ENCODE data around the gene ACO1.

The ACO1 gene

DNA sequence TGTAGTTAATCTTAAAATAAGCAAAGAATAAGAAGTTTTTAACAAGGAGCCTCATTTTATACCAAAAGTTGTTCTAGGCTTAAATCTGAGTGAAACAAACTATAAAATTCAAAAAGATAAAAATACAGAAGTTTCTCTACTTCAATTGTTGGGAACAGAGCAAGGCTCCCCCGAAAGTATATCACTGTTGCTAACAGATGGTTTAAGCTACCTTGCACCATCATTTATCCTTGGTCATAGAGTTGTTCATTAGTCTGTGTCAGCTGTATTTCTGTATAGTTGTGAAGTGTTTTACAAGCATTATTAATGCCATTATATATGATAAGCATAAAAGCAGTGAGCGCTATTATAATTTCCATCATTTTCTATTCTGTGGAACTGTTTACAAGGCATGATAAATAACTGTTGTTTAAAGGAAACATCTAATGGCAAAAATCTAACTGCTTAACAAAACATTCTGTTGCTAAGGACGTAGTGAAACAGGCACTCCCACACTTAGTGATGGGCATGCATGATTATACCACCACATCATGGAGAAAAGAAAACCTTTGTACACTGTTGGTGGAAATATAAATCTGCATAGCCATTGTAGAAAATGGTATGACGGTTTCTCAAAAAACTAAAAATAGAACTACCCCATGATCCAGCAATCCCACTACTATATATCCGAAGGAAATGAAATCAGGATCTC, 23.3 kb upstream of the ACO1 start:
- Histone ChIP-seq H3K4me3 (no peak overlapping the region), H3K27me3 (ENCODE audit: low read depth) (no peaks in the 10 kb centered on the region), H3K9me3 (no peaks in the 10 kb centered on the region), H3K36me3 (replicated peaks) (no peaks in the 10 kb centered on the region), H3K4me1 (no peaks in the 10 kb centered on the region)
- in situ Hi-C loops (cut with MboI; ENCODE audit: low sequenced_read_pairs) = no loop called here
- no peak for DNase-seq (ENCODE audit: low spot score in 2 of 2)

DNA sequence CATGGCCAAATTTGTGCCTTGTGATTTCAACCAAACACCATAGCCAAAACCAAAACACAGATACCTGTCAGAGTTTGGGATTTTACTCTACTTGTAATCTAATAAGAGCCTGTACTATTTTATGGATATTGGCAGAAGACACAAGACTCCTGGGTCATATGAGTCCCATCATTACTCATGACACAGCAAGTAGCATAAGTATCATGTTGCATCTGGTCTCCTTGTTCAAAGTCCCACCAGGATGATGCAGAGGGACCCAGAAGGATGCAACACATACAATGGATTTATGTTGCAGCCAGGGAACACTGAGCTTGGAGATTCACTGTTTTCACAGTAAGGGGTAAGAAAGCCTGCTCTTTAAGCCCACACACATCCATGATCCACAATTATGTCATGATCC, 13.2 kb upstream of the ACO1 start:
- H3K9me3 ChIP-seq = no peaks in the 10 kb centered on the region; the same call in 1 of the 2 replicates
- no peak for DNase-seq (ENCODE audit: low spot score in 2 of 2)
- no peaks in the 10 kb centered on the region for H3K4me1 ChIP-seq
- no peaks in the 10 kb centered on the region for H3K27me3 ChIP-seq (ENCODE audit: low read depth)
- H3K4me3 ChIP-seq = no peak overlapping the region
- in situ Hi-C loops (cut with MboI; ENCODE audit: low sequenced_read_pairs) = no loop called here
- no peaks in the 10 kb centered on the region for H3K36me3 ChIP-seq (replicated peaks)

DNA sequence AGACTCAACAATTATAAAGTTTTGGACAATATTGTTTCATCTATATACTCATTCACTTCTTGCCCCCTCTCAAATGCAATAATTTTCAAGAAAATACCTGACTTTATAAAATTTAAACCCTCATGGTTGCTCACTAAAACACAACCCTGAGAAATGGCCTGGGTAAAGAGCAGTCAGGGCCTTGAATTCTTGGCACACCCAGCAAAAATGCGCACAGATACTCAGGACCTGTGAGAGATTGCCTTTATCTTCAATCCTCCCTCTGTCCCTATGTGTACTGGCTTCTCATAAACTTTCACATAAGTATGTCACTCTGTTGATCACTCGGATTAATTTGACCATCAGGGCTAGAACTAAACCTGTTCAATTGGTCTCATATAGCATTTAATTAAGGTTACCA, 12.8 kb upstream of the ACO1 start:
- H3K4me1 ChIP-seq = no peaks in the 10 kb centered on the region
- H3K9me3 ChIP-seq = no peaks in the 10 kb centered on the region; the same call in 1 of the 2 replicates
- no peak overlapping the region for H3K4me3 ChIP-seq
- no peaks in the 10 kb centered on the region for H3K36me3 ChIP-seq (replicated peaks)
- DNase-seq (ENCODE audit: low spot score in 2 of 2) = no peak
- no peaks in the 10 kb centered on the region for H3K27me3 ChIP-seq (ENCODE audit: low read depth)
- in situ Hi-C loops (cut with MboI; ENCODE audit: low sequenced_read_pairs) = no loop called here

DNA sequence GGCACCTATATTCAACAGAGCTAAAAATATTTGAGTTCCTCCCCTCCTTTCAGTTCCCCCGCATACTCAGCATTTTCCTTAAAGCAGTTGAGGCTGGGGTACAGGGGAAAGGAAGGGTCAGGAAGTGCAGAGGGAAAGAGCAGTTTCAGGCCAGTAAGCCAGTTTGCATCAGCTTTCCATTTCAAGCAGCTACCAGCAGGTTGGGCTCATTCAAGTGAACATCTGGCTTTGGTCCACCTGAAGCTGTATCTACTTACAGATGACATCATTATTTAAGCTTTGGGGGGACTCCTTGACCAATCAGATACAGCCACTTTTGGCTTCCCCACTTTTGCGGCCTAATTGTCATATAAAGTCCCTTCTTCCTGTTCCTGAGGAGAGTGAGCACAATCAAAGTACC, 8.2 kb upstream of the ACO1 start:
- DNase-seq (ENCODE audit: low spot score in 2 of 2) = no peak
- no peaks in the 10 kb centered on the region for H3K36me3 ChIP-seq (replicated peaks)
- in situ Hi-C loops (cut with MboI; ENCODE audit: low sequenced_read_pairs) = no loop called here

DNA sequence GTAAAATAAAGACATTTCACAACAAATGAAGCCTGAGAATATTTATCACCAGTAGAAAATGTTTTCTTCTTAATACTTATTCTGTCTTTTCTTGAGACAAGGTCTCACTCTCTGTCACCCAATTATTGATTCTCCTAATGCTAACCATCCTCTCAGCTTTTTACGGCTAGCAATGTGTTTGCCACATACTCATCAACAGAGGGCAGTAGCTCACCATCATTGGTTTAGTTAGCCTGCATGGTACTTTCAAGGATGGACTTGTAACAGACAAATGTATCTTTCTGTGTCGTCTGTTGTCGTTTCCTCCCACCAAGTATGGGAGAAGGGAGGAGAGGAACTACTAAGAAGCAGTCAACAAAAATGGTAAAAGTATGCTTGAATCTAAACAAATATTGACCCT, 5.9 kb upstream of the ACO1 start:
- Histone ChIP-seq H3K36me3 (replicated peaks) (no peaks in the 10 kb centered on the region), H3K4me3 (no peak overlapping the region), H3K4me1 (no peaks in the 10 kb centered on the region), H3K27me3 (ENCODE audit: low read depth) (peaks cover 17% of the 10 kb centered on the region), H3K9me3 (no peaks in the 10 kb centered on the region)
- in situ Hi-C loops (cut with MboI; ENCODE audit: low sequenced_read_pairs) = no loop called here
- DNase-seq (ENCODE audit: low spot score in 2 of 2) = peak; percentile 56 to 81

More for the DNA sequence above, 8.2 kb upstream of the ACO1 start:
- H3K9me3 ChIP-seq = no peaks in the 10 kb centered on the region
- peaks cover under 1% of the 10 kb centered on the region for H3K27me3 ChIP-seq (ENCODE audit: low read depth)
- no peaks in the 10 kb centered on the region for H3K4me1 ChIP-seq
- H3K4me3 ChIP-seq = no peak overlapping the region

DNA sequence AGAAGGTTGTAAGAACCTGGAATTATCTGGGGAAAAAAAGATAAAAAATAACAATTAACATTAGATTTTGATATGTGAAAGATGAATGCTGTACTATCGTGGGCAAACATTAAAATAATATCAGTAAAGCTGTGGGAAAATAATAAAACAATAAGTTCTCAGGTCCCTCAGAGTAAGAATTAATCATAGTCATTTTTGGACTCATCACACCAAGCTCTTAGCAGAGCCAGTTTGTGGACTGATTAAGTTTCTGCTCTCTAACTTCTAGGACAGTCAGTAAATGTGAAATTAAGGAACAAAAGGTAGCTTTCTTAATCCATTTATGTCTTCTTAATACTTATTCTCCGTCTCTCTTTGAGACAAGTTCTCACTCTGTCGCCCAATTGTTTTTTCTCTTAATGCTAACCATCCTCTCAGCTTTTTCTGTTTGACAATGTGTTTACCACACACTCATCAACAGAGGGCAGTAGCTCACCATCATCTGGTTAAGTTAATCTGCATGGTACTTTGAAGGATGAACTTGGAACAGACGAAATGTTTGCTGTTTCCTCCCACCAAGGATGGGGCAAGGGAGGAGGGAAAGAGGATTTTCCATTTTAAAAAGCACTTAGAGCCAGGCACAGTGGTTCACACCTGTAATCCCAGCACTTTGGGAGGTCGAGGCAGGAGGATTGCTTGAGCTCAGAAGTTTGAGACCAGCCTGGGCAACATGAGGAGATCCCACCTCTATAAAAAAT, 5.3 kb upstream of the ACO1 start:
- peak; percentile 66 to 77 for DNase-seq (ENCODE audit: low spot score in 2 of 2)
- no peaks in the 10 kb centered on the region for H3K9me3 ChIP-seq
- no peaks in the 10 kb centered on the region for H3K36me3 ChIP-seq (replicated peaks)
- no peak overlapping the region for H3K4me3 ChIP-seq
- peaks cover 3% of the 10 kb centered on the region; the same call in 1 of the 2 replicates for H3K4me1 ChIP-seq
- peaks cover 17% of the 10 kb centered on the region for H3K27me3 ChIP-seq (ENCODE audit: low read depth)
- in situ Hi-C loops (cut with MboI; ENCODE audit: low sequenced_read_pairs) = no loop called here

DNA sequence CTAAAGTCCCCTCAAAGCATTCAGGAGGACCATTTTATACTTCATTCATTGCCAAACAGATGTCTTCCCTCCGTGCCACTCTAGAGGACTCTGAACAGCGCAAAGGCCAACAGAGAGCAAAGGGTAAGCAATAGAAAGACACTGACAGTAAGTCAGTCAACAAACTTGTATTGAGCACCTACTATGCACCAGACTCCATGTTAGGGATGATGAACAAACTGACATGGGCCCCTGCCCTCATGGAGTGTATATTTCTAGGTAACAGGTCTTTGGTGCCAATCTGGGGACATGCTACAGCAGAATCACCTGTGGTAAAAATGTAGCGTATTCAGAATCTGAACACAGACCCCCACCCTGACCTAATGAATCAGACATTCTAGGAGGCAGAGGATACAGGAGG, 3.5 kb upstream of the ACO1 start:
- Histone ChIP-seq H3K4me3 (no peak overlapping the region), H3K27me3 (ENCODE audit: low read depth) (peaks cover 17% of the 10 kb centered on the region), H3K4me1 (peaks cover 9% of the 10 kb centered on the region), H3K9me3 (no peaks in the 10 kb centered on the region), H3K36me3 (replicated peaks) (no peaks in the 10 kb centered on the region)
- no peak for DNase-seq (ENCODE audit: low spot score in 2 of 2)
- in situ Hi-C loops (cut with MboI; ENCODE audit: low sequenced_read_pairs) = loop anchor here (5.0 kb wide), 2 partner anchors 191 to 591 kb away; partner anchors contain the start of gene NDUFB6

DNA sequence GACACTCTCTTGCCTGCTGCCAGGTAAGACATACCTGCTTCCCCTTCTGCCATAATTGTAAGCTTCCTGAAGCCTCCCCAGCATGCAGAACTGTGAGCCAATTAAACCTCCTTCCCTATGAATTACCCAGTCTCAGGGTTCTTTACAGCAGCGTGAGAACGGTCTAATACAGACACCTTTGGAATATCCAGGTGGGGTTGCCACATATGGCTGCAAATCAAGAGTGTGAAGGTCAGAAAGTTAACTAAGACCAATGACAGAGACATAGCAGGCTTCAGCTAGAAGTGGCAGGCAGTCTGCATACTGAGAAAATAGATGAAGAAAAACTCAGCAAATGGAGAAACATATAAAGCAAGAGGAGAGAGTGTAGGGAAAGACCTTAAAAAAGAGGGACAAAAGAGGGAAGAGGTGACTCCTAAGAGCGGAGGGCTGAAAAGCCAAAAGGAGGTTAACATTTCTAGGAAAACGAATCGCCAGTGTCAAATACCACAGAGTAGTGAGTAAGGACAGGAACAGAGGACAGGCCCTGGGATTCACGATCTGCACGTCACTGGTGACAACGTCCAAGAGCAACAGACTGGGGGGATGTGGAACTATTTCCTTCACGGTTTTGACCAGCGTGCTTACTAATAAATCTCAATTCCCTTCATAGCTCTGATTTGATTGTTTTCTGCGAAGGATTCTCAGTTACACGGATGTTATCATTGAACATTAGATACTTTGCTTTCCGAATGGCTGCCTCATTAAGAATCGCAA, 1.7 kb upstream of the ACO1 start:
- in situ Hi-C loops (cut with MboI; ENCODE audit: low sequenced_read_pairs) = loop anchor here (5.0 kb wide), 2 partner anchors 190 to 590 kb away; partner anchors contain the start of gene NDUFB6
- Histone ChIP-seq H3K4me1 (peaks cover 11% of the 10 kb centered on the region), H3K27me3 (ENCODE audit: low read depth) (peaks cover 17% of the 10 kb centered on the region), H3K4me3 (no peak overlapping the region), H3K9me3 (no peaks in the 10 kb centered on the region), H3K36me3 (replicated peaks) (no peaks in the 10 kb centered on the region)
- DNase-seq (ENCODE audit: low spot score in 2 of 2) = no peak

DNA sequence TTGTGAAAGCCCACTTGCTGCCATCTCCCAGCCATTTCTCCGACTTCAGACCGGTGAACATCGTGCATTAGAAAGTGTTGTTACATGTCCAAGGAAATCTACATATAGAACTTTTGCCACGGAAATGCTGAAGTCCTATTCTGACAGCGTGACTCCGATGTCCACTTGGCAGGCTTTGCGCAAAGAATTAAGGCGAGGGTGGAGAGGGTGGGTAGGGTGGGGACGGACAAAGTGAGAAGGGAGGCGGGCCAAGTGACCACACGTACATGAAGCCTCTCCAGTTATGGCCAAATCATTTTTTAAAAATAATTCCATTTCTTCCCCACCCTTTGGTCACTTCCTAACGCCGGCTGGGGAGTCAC, 460 bp upstream of the ACO1 start:
- in situ Hi-C loops (cut with MboI; ENCODE audit: low sequenced_read_pairs) = loop anchor here (5.0 kb wide), 2 partner anchors 188 to 588 kb away; partner anchors contain the start of gene NDUFB6
- Histone ChIP-seq H3K36me3 (replicated peaks) (peaks cover 4% of the 10 kb centered on the region; the same call in 1 of the 2 replicates), H3K9me3 (no peaks in the 10 kb centered on the region), H3K27me3 (ENCODE audit: low read depth) (peaks cover 17% of the 10 kb centered on the region), H3K4me3 (peak overlapping the region; percentile 91), H3K4me1 (peaks cover 13% of the 10 kb centered on the region)
- DNase-seq (ENCODE audit: low spot score in 2 of 2) = no peak

DNA sequence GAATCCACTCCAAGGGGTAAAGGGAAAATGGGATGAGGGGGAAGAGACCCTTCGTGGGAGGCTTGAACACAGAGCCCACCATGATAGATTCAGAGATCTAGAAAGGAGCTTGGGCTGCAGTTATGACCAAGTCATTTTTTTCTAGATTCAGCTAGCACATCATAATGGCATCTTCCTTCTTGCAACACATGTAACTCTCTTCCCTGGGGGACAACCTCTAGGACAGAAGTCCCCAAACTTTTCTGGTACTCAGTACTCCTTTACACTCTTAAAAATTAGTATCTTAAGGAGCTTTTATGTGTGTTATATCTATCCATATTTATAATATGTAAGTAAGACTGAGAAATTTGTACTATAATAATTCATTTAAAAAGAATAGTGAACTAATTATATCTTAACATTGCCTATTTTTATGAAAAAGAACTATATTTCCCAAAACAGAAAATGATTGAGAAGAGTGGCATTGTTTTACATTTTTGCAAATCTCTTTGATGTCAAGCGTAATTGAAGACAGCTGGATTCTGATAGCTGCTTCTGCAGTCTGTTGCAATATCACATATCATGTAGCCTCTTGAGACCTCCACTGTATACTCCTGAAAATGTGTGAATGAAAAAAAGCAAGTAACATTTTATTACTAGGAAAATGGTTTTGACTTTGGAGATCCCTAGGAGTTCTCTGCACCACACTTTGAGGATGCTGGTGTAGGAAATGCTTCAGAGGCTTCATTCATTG, 875 bp downstream of the ACO1 start:
- Histone ChIP-seq H3K27me3 (ENCODE audit: low read depth) (peaks cover 17% of the 10 kb centered on the region), H3K36me3 (replicated peaks) (peaks cover 5% of the 10 kb centered on the region; the same call in 1 of the 2 replicates), H3K9me3 (no peaks in the 10 kb centered on the region), H3K4me1 (peaks cover 13% of the 10 kb centered on the region), H3K4me3 (peak overlapping the region; percentile 91)
- in situ Hi-C loops (cut with MboI; ENCODE audit: low sequenced_read_pairs) = no loop called here
- no peak for DNase-seq (ENCODE audit: low spot score in 2 of 2)

DNA sequence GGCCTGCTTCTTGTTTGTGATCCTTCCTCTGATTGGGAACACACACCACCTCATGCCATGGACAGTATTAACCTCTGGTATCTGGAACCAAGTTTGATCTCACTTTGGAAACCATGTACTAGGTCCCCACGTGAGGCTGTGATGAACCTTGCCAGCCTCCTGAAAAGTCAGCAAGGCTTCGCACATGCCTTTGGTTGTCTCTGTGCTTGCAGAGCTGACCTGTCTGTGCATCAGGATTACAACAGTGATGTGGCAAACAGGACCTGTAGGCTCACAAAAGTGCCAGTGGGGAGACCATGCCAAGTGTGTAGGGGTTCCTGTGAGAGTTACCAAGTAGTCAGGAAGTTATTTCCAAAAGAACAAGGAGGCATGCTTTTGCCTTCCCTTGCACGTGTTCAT, 1.4 kb downstream of the ACO1 start:
- Histone ChIP-seq H3K9me3 (no peaks in the 10 kb centered on the region), H3K36me3 (replicated peaks) (peaks cover 5% of the 10 kb centered on the region; the same call in 1 of the 2 replicates), H3K4me1 (peaks cover 13% of the 10 kb centered on the region), H3K4me3 (no peak overlapping the region; the same call in 1 of the 2 replicates), H3K27me3 (ENCODE audit: low read depth) (peaks cover 17% of the 10 kb centered on the region)
- DNase-seq (ENCODE audit: low spot score in 2 of 2) = no peak
- in situ Hi-C loops (cut with MboI; ENCODE audit: low sequenced_read_pairs) = no loop called here

DNA sequence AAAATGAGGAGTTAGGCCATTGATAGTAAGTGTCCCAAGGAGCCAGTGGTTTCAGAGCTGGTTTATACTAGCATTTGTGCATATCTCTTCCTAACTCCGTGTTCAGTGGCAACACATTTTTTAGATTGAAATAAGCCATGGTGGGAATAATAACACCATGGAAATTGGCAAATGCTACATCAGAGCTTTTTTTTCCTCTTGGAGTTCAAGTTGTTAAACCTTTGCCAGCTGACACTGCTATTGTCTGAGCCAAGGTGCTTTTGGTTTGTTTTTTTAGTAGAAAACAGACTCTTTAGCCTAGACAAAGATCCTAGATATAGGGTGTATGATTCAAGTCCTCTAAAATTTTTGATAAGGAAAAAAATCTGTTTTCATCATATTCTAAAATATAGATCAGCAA, 2.8 kb downstream of the ACO1 start:
- no peaks in the 10 kb centered on the region for H3K9me3 ChIP-seq
- H3K4me3 ChIP-seq = no peak overlapping the region
- in situ Hi-C loops (cut with MboI; ENCODE audit: low sequenced_read_pairs) = no loop called here
- peaks cover 10% of the 10 kb centered on the region for H3K27me3 ChIP-seq (ENCODE audit: low read depth)
- DNase-seq (ENCODE audit: low spot score in 2 of 2) = no peak
- peaks cover 5% of the 10 kb centered on the region; the same call in 1 of the 2 replicates for H3K36me3 ChIP-seq (replicated peaks)
- peaks cover 13% of the 10 kb centered on the region for H3K4me1 ChIP-seq

DNA sequence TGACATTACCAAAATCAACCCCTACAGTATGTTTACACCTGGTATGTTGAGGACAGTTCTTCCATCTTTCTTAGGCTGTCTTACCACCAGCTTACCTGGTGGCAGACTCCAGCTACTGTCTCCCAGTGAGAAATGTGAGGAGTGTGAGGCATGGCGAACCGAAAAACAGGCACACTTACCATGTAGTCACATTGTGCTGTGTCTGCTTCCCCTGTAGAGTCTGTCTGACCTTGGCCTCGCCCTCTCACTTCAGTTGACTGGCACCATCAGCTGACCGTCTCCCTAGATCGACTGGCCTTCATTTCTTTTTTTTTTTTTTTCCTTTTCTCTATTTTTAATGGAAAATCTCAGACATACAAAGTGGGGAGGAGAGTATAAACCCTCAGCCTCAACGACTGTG, 4.9 kb downstream of the ACO1 start:
- no peak overlapping the region for H3K4me3 ChIP-seq
- in situ Hi-C loops (cut with MboI; ENCODE audit: low sequenced_read_pairs) = no loop called here

More for the DNA sequence above, 4.9 kb downstream of the ACO1 start:
- no peak for DNase-seq (ENCODE audit: low spot score in 2 of 2)
- Histone ChIP-seq H3K36me3 (replicated peaks) (peaks cover 5% of the 10 kb centered on the region; the same call in 1 of the 2 replicates), H3K9me3 (no peaks in the 10 kb centered on the region), H3K4me1 (peaks cover 10% of the 10 kb centered on the region), H3K27me3 (ENCODE audit: low read depth) (no peaks in the 10 kb centered on the region)
